Right renal cortex interstitium (tissue), 3 donors: ENCODE measurements around the gene SUDS3. TPM values are rescaled to one million over a fixed set of nuclear protein-coding genes. Genes with fewer than 3 reads are reported as not detected.
"Not testable (repeated sequence)": the region's sequence is repeated elsewhere in the genome, so short reads cannot be mapped to it uniquely, and the experiment has no call there.

Experiments used
- DNase-seq, 3 donors: peaks; one replicate each; pipeline ENCODE4 v3.0.0-alpha.2; 2013; ENCODE audit warnings: low read depth in 3 of 3, low spot score in 2 of 3
- polyA plus RNA-seq, 3 donors: library from polyadenylated mRNA; unstranded; fragments of 120-200 nt; gene quantifications; one replicate each; pipeline ENCODE4 v1.2.1, GENCODE V29; 2013; ENCODE audit not compliant: insufficient read length in 3 of 3

SUDS3 gene
- polyA plus RNA-seq, result 10 to 100 TPM; 46.0 to 47.9 (median 46.8) TPM

- peak; percentile 67 to 78 (median 69) for DNase-seq
These were observed at the start of gene SUDS3 for GRCh38 chr12:118376089-118377020. SUDS3 (plus strand) TSS chr12:118376555; CDS start chr12:118376692, 137 bp downstream.

GRCh38 chr12:118326991-118327390 lies 49.4 kb upstream of the SUDS3 start:
- DNase-seq, result no peak

GRCh38 chr12:118327391-118327790 lies 49.0 kb upstream of the SUDS3 start:
- no peak for DNase-seq

GRCh38 chr12:118328486-118329330 lies 47.6 kb upstream of the SUDS3 start:
- no peak for DNase-seq

- no peak for DNase-seq
These were observed 45.8 kb upstream of the SUDS3 start for GRCh38 chr12:118330421-118331018.

GRCh38 chr12:118332511-118332910 lies 43.8 kb upstream of the SUDS3 start:
- no peak for DNase-seq

- DNase-seq, result no peak
These were observed 42.1 kb upstream of the SUDS3 start for GRCh38 chr12:118334241-118334640.

GRCh38 chr12:118334939-118335567 lies 41.3 kb upstream of the SUDS3 start:
- DNase-seq, result no peak

- DNase-seq, result no peak
These were observed 40.2 kb upstream of the SUDS3 start for GRCh38 chr12:118336123-118336522.

GRCh38 chr12:118337194-118337838 lies 39.0 kb upstream of the SUDS3 start:
- no peak for DNase-seq

GRCh38 chr12:118342090-118342489 lies 34.3 kb upstream of the SUDS3 start:
- DNase-seq, result no peak

- DNase-seq, result no peak
These were observed 31.5 kb upstream of the SUDS3 start for GRCh38 chr12:118344829-118345228.

GRCh38 chr12:118345355-118345754 lies 31.0 kb upstream of the SUDS3 start:
- DNase-seq, result no peak

GRCh38 chr12:118346895-118347294 lies 29.5 kb upstream of the SUDS3 start:
- no peak for DNase-seq

- DNase-seq, result no peak
These were observed 28.4 kb upstream of the SUDS3 start for GRCh38 chr12:118347916-118348315.

- no peak for DNase-seq
These were observed 25.3 kb upstream of the SUDS3 start for GRCh38 chr12:118350908-118351559.

GRCh38 chr12:118353721-118354120 lies 22.6 kb upstream of the SUDS3 start:
- DNase-seq, result no peak

- not testable (repeated sequence) for DNase-seq
These were observed 21.9 kb upstream of the SUDS3 start for GRCh38 chr12:118354503-118354902.

GRCh38 chr12:118354903-118355302 lies 21.5 kb upstream of the SUDS3 start:
- DNase-seq, result no peak
